ENCODE results near the gene GTF2F2.

Gene GTF2F2

GRCh38 chr13:45295536-45295935 lies 175.2 kb downstream of the GTF2F2 start:
- H3K4me1 ChIP-seq (ENCODE audit: insufficient read depth, low read length, severe bottlenecking), result peaks cover 8% of the 10 kb centered on the region
- H3K79me2 ChIP-seq (ENCODE audit: insufficient read depth, low read length), result no peaks in the 10 kb centered on the region
- TF ChIP-seq EZH2 (IDR thresholded peaks at IDR 0.05; ENCODE audit: borderline replicate concordance, low read length), result no peak
- TF ChIP-seq, protein P1, sequence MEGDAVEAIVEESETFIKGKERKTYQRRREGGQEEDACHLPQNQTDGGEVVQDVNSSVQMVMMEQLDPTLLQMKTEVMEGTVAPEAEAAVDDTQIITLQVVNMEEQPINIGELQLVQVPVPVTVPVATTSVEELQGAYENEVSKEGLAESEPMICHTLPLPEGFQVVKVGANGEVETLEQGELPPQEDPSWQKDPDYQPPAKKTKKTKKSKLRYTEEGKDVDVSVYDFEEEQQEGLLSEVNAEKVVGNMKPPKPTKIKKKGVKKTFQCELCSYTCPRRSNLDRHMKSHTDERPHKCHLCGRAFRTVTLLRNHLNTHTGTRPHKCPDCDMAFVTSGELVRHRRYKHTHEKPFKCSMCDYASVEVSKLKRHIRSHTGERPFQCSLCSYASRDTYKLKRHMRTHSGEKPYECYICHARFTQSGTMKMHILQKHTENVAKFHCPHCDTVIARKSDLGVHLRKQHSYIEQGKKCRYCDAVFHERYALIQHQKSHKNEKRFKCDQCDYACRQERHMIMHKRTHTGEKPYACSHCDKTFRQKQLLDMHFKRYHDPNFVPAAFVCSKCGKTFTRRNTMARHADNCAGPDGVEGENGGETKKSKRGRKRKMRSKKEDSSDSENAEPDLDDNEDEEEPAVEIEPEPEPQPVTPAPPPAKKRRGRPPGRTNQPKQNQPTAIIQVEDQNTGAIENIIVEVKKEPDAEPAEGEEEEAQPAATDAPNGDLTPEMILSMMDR (IDR thresholded peaks at IDR 0.05; ENCODE audit: low read length), result no peak
- no peaks in the 10 kb centered on the region for H3K9me2 ChIP-seq (ENCODE audit: low read depth, low read length)
- H3K4me3 ChIP-seq (ENCODE audit: low read depth, low read length, poor library complexity, severe bottlenecking), result no peak overlapping the region
- no peak overlapping the region for H3K27ac ChIP-seq (ENCODE audit: low read depth, low read length, poor library complexity, severe bottlenecking)
- no peaks in the 10 kb centered on the region for H3F3A ChIP-seq (ENCODE audit: insufficient read depth, low read length)
- H2AFZ ChIP-seq (ENCODE audit: low read length), result no peak overlapping the region
- no peaks in the 10 kb centered on the region for H3K36me3 ChIP-seq (ENCODE audit: insufficient read depth, low read length)
- H4K20me1 ChIP-seq (ENCODE audit: insufficient read depth, low read length), result no peaks in the 10 kb centered on the region
- no peaks in the 10 kb centered on the region for H3K9me3 ChIP-seq (ENCODE audit: low read length)
- no peak overlapping the region for H3K4me2 ChIP-seq (ENCODE audit: low read length)
- H3K27me3 ChIP-seq (ENCODE audit: insufficient read depth, low read length), result no peaks in the 10 kb centered on the region
- no peak overlapping the region for H3K9ac ChIP-seq (ENCODE audit: low read length)

DNA sequence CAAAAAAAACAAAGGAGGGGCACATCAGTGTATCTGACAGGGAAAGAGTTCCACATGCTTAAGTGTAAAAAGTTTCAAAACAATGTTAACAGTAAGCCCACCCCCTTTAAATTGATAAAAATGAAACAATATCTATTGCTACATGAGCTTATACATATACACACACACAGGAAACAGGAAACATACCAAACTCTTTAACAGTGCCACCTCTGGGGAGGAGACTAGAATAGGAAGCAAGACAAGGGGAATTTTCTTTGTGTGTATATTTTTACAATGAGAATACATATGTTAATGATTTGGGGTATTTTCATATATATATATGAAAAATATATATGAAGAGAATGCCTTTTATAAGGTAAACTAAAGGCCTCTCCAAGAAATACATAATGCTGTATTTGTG lies 175.9 kb downstream of the GTF2F2 start:
- Histone ChIP-seq H3K4me3 (ENCODE audit: low read depth, low read length, poor library complexity, severe bottlenecking) (no peak overlapping the region), H2AFZ (ENCODE audit: low read length) (no peak overlapping the region), H3K79me2 (ENCODE audit: insufficient read depth, low read length) (no peaks in the 10 kb centered on the region), H3K9me3 (ENCODE audit: low read length) (no peaks in the 10 kb centered on the region), H3K4me1 (ENCODE audit: insufficient read depth, low read length, severe bottlenecking) (peaks cover 8% of the 10 kb centered on the region), H3K9ac (ENCODE audit: low read length) (no peak overlapping the region), H3F3A (ENCODE audit: insufficient read depth, low read length) (no peaks in the 10 kb centered on the region), H3K27me3 (ENCODE audit: insufficient read depth, low read length) (no peaks in the 10 kb centered on the region), H3K36me3 (ENCODE audit: insufficient read depth, low read length) (no peaks in the 10 kb centered on the region), H3K9me2 (ENCODE audit: low read depth, low read length) (no peaks in the 10 kb centered on the region), H3K4me2 (ENCODE audit: low read length) (no peak overlapping the region), H3K27ac (ENCODE audit: low read depth, low read length, poor library complexity, severe bottlenecking) (no peak overlapping the region), H4K20me1 (ENCODE audit: insufficient read depth, low read length) (no peaks in the 10 kb centered on the region)
- TF ChIP-seq EZH2 (IDR thresholded peaks at IDR 0.05; ENCODE audit: borderline replicate concordance, low read length), result no peak
- TF ChIP-seq, protein P1 (IDR thresholded peaks at IDR 0.05; ENCODE audit: low read length), result no peak

GRCh38 chr13:45297456-45298205 lies 177.3 kb downstream of the GTF2F2 start:
- Histone ChIP-seq H3F3A (ENCODE audit: insufficient read depth, low read length) (no peaks in the 10 kb centered on the region), H3K79me2 (ENCODE audit: insufficient read depth, low read length) (no peaks in the 10 kb centered on the region), H3K9me2 (ENCODE audit: low read depth, low read length) (no peaks in the 10 kb centered on the region)

More at GRCh38 chr13:45297456-45298205, 177.3 kb downstream of the GTF2F2 start:
- Histone ChIP-seq H3K27ac (ENCODE audit: low read depth, low read length, poor library complexity, severe bottlenecking) (no peak overlapping the region), H3K9me3 (ENCODE audit: low read length) (no peaks in the 10 kb centered on the region), H4K20me1 (ENCODE audit: insufficient read depth, low read length) (no peaks in the 10 kb centered on the region), H3K4me2 (ENCODE audit: low read length) (no peak overlapping the region), H3K9ac (ENCODE audit: low read length) (no peak overlapping the region), H2AFZ (ENCODE audit: low read length) (no peak overlapping the region), H3K4me3 (ENCODE audit: low read depth, low read length, poor library complexity, severe bottlenecking) (no peak overlapping the region), H3K4me1 (ENCODE audit: insufficient read depth, low read length, severe bottlenecking) (peaks cover 8% of the 10 kb centered on the region), H3K27me3 (ENCODE audit: insufficient read depth, low read length) (no peaks in the 10 kb centered on the region), H3K36me3 (ENCODE audit: insufficient read depth, low read length) (no peaks in the 10 kb centered on the region)
- TF ChIP-seq, protein P1 (IDR thresholded peaks at IDR 0.05; ENCODE audit: low read length), result no peak
- no peak for TF ChIP-seq EZH2 (IDR thresholded peaks at IDR 0.05; ENCODE audit: borderline replicate concordance, low read length)

Measured in OCI-LY1 (cell line).